ENCODE measurements around the gene TEX14.
"Not testable (repeated sequence)": the region's sequence is repeated elsewhere in the genome, so short reads cannot be mapped to it uniquely, and the experiment has no call there.

TEX14 gene

DNA sequence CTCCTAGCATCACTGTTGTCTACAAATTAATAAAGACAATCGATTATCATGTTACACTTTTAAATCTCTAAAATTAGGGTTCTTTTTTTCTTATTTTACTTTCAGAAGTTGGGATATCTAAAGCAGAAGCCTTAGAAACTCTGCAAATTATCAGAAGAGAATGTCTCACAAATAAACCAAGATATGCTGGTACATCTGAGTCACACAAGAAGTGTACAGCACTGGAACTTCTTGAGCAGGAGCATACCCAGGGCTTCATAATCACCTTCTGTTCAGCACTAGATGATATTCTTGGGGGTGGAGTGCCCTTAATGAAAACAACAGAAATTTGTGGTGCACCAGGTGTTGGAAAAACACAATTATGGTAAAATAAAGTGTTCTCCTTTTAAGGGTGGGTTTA lies 3.0 kb upstream of the TEX14 start:
- ChIA-PET CTCF (interaction anchor here (0.6 kb wide), 1 partner anchor 748 kb away, joined by 3 read pairs; no protein-coding TSS in a partner anchor), POLR2A (interaction anchor here (1.6 kb wide), 1 partner anchor 64 kb away, joined by 5 read pairs; no protein-coding TSS in a partner anchor)
- DNase-seq (ENCODE audit: extremely low spot score), result no peak
- no peak for TF ChIP-seq ARNT (IDR thresholded peaks at IDR 0.05)
- TF ChIP-seq, protein P1, sequence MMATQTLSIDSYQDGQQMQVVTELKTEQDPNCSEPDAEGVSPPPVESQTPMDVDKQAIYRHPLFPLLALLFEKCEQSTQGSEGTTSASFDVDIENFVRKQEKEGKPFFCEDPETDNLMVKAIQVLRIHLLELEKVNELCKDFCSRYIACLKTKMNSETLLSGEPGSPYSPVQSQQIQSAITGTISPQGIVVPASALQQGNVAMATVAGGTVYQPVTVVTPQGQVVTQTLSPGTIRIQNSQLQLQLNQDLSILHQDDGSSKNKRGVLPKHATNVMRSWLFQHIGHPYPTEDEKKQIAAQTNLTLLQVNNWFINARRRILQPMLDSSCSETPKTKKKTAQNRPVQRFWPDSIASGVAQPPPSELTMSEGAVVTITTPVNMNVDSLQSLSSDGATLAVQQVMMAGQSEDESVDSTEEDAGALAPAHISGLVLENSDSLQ (IDR thresholded peaks at IDR 0.05), result no peak
- TF ChIP-seq ELF4 (IDR thresholded peaks at IDR 0.05), result no peak
- TF ChIP-seq FOXM1 (IDR thresholded peaks at IDR 0.05; ENCODE audit: borderline replicate concordance), result no peak
- TF ChIP-seq HDGF (IDR thresholded peaks at IDR 0.05; ENCODE audit: borderline replicate concordance), result no peak
- TF ChIP-seq SP1 (IDR thresholded peaks at IDR 0.05), result no peak
- no peak for TF ChIP-seq LEF1 (IDR thresholded peaks at IDR 0.05; ENCODE audit: borderline replicate concordance)
- TF ChIP-seq CTBP1 (IDR thresholded peaks at IDR 0.05; ENCODE audit: borderline replicate concordance), result no peak
- no peak for TF ChIP-seq BHLHE40 (IDR thresholded peaks at IDR 0.05; ENCODE audit: borderline replicate concordance)
- TF ChIP-seq TARDBP (IDR thresholded peaks at IDR 0.05), result no peak
- TF ChIP-seq FOXK2 (IDR thresholded peaks at IDR 0.05), result no peak
- no peak for TF ChIP-seq FOXA1 (IDR thresholded peaks at IDR 0.05)
- TF ChIP-seq L3MBTL2 (conservative IDR thresholded peaks at IDR 0.05), result no peak
- no peak for TF ChIP-seq SUZ12 (IDR thresholded peaks at IDR 0.05)

DNA sequence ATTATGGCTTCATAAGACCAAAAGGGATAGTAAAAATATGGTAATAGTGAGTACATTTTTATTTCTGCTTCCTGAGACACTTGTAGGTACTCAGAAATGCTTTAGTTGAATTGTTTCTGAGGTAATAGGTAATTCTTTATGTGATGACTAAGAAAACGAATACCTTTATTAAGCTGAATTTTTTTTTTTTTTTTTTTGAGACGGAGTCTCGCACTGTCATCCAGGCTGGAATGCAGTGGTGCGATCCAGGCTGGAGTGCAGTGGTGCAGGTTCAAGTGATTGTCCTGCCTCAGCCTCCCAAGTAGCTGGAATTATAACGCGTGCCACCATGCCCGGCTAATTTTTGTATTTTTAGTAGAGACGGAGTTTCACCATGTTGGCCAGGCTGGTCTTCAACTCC lies 2.5 kb upstream of the TEX14 start:
- POLR2A ChIA-PET, result interaction anchor here (1.6 to 2.4 kb wide), 2 partner anchors 34 to 63 kb away, joined by 5 to 17 read pairs; no protein-coding TSS in a partner anchor
- no peak for TF ChIP-seq ZNF384 (IDR thresholded peaks at IDR 0.05)
- DNase-seq (ENCODE audit: extremely low spot score), result no peak
- CTCF ChIA-PET, result no interaction called here

DNA sequence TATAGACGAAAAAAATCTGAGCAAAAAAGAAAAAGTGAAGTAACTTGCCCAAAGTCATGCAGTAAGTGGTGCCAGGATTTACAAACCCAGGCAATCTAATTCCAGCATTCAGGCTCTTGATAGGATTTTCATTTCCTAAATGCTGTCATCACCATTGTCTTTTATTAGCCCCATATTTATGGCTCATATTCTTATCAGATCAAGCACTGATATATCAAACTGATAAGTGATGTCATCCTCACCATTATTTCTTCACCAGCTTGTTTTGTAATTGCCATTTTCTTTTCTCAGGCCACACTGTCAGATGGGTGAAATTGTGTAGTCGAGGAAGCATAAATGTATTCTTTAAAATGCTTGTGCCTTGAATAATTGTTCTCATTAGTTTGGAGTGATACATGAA lies 1.9 kb upstream of the TEX14 start:
- ChIA-PET POLR2A (interaction anchor here (2.4 to 3.5 kb wide), 2 partner anchors 34 to 62 kb away, joined by 17 to 59 read pairs; no protein-coding TSS in a partner anchor), CTCF (interaction anchor here (0.5 to 1.4 kb wide), 2 partner anchors 26 to 106 kb away, joined by 3 to 6 read pairs; no protein-coding TSS in a partner anchor)
- TF ChIP-seq FOXA1 (IDR thresholded peaks at IDR 0.05) (no peak), ARNT (IDR thresholded peaks at IDR 0.05) (no peak), TARDBP (IDR thresholded peaks at IDR 0.05) (no peak), BHLHE40 (IDR thresholded peaks at IDR 0.05; ENCODE audit: borderline replicate concordance) (no peak), NFRKB (IDR thresholded peaks at IDR 0.05) (no peak), FOXM1 (IDR thresholded peaks at IDR 0.05; ENCODE audit: borderline replicate concordance) (no peak)
- no peak for DNase-seq (ENCODE audit: extremely low spot score)

DNA sequence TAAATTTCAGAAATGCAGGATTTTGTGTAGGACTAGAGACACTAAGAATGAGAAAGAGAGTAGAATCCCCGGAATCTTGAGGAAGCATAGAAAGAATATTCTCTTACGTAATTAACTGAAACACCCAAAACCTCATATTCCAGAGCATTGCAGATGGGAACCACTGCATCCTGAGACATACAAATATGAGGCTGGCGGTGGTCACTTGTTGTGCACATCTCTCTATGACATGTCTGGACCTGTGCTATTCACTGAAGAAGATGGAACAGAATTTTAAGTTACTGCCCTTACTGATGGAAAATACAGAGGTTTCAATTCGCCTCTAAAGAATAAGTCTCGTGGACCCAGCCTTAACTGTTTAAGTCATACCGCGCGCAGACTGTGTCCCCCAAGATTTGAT lies 1.4 kb upstream of the TEX14 start:
- DNase-seq (ENCODE audit: extremely low spot score), result no peak
- CTCF ChIA-PET, result interaction anchor here (0.5 to 1.4 kb wide), 2 partner anchors 26 to 105 kb away, joined by 3 to 6 read pairs; no protein-coding TSS in a partner anchor
- POLR2A ChIA-PET, result interaction anchor here (0.6 to 3.5 kb wide), 28 partner anchors 8 to 462 kb away, joined by 3 to 59 read pairs (median 4); partner anchors contain the start of genes PPM1E, PRR11 and SKA2
- TF ChIP-seq TARDBP (IDR thresholded peaks at IDR 0.05) (no peak), ARNT (IDR thresholded peaks at IDR 0.05) (no peak), NFRKB (IDR thresholded peaks at IDR 0.05) (no peak), ELF4 (IDR thresholded peaks at IDR 0.05) (no peak), SUZ12 (IDR thresholded peaks at IDR 0.05) (no peak)

DNA sequence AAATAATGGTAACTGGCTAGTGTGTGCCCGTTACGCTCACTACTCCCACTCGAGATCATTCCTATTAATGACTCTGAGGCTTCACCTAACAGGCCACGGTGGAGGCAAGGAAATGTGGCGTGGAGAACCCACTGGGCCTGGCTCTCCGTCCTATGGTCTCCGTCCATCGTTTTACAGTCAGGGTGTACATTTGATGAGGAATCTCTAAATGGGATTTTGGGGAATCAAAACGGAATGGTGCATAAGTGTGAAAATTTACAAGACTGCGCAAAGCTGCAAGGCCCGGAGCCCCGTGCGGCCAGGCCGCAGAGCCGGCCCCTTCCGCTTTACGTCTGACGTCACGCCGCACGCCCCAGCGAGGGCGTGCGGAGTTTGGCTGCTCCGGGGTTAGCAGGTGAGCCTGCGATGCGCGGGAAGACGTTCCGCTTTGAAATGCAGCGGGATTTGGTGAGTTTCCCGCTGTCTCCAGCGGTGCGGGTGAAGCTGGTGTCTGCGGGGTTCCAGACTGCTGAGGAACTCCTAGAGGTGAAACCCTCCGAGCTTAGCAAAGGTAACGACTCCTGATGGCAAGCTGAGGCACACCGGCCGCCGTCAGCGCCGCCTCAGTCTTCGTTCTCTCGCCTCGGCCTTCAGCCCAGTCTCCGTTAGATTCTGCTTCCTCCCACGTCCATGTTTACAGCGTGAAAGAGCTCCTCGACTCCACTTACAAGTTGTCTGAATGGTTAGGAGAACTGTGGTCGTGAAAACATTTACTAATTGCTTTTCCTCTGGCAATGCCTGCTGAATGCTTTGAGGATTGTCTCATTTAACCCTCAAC lies 602 bp upstream of the TEX14 start, which contains the start of gene RAD51C:
TSS of gene RAD51C (plus strand) at position 364 of the 817 bp plus-strand sequence. CDS start at position 406, 42 bp downstream.
- DNase-seq (ENCODE audit: extremely low spot score), result peak; percentile 88
- ChIA-PET POLR2A (interaction anchor here (0.6 to 3.5 kb wide), 32 partner anchors 8 to 463 kb away, joined by 3 to 59 read pairs (median 4); partner anchors contain the start of genes PPM1E, PRR11 and SKA2), CTCF (interaction anchor here (1.4 kb wide), 1 partner anchor 104 kb away, joined by 3 read pairs; no protein-coding TSS in a partner anchor)
- TF ChIP-seq, protein P1 (IDR thresholded peaks at IDR 0.05), result no peak
- no peak for TF ChIP-seq ZNF384 (IDR thresholded peaks at IDR 0.05)
- TF ChIP-seq SUZ12 (IDR thresholded peaks at IDR 0.05), result no peak
- TF ChIP-seq CTBP1 (IDR thresholded peaks at IDR 0.05; ENCODE audit: borderline replicate concordance), result no peak
- no peak for TF ChIP-seq BHLHE40 (IDR thresholded peaks at IDR 0.05; ENCODE audit: borderline replicate concordance)
- 0 out of 2 replicates have a peak, but pooled peaks have one; percentile 28 for TF ChIP-seq FOXK2 (IDR thresholded peaks at IDR 0.05)
- TF ChIP-seq TARDBP (IDR thresholded peaks at IDR 0.05), result no peak
- TF ChIP-seq L3MBTL2 (conservative IDR thresholded peaks at IDR 0.05), result peak; percentile 98
- TF ChIP-seq SP1 (IDR thresholded peaks at IDR 0.05), result no peak
- TF ChIP-seq FOXA1 (IDR thresholded peaks at IDR 0.05), result no peak
- no peak for TF ChIP-seq ARNT (IDR thresholded peaks at IDR 0.05)
- no peak for TF ChIP-seq LEF1 (IDR thresholded peaks at IDR 0.05; ENCODE audit: borderline replicate concordance)
- TF ChIP-seq HDGF (IDR thresholded peaks at IDR 0.05; ENCODE audit: borderline replicate concordance), result no peak
- no peak for TF ChIP-seq NFRKB (IDR thresholded peaks at IDR 0.05)
- no peak for TF ChIP-seq FOXM1 (IDR thresholded peaks at IDR 0.05; ENCODE audit: borderline replicate concordance)
- peak; percentile 30; the same call in 1 of the 2 replicates for TF ChIP-seq ELF4 (IDR thresholded peaks at IDR 0.05)

DNA sequence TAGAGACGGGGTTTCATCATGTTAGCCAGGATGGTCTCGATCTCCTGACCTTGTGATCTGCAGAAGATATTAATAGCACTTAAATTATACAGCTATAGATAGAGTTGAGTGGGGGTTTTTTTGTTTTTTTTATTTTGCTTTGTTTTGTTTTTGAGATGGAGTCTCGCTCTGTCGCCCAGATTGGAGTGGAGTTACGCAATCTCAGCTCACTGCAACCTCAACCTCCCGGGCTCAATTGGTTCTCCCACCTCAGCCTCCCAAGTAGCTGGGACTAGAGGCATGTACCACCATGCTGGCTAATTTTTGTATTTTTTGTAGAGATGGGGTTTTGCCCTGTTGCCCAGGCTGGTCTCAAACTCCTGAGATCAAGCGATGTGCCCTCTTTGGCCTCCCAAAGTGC lies 1.8 kb downstream of the TEX14 start:
- POLR2A ChIA-PET, result interaction anchor here (0.9 to 4.4 kb wide), 3 partner anchors 8 to 58 kb away, joined by 3 to 14 read pairs (median 4); no protein-coding TSS in a partner anchor
- CTCF ChIA-PET, result interaction anchor here (0.7 kb wide), 1 partner anchor 273 kb away, joined by 3 read pairs; the partner anchor contains the start of gene RNF43
- not testable (repeated sequence) for DNase-seq (ENCODE audit: extremely low spot score)

Data from HEK293T (cell line).